ENCODE measurements around the gene PLA2G4B. TPM values are rescaled to one million over a fixed set of nuclear protein-coding genes. Genes with fewer than 3 reads are reported as not detected.

Gene PLA2G4B
- total RNA-seq, 1 donor from 2014 or later: 4.3 TPM

Small RNAs within 50 kb of the gene (microRNA-seq; reads per million reads assigned to microRNA genes)
- not detected for gene MIR4310 (ENCODE audit: borderline number of aligned reads)

Other genes starting within 250 kb of the PLA2G4B start
- gene MGA, start 178.4 kb upstream of the PLA2G4B start, total RNA-seq: 32.9 TPM
- gene MAPKBP1, start 64.4 kb upstream of the PLA2G4B start, total RNA-seq: 21.2 TPM
- gene JMJD7, start 10.8 kb upstream of the PLA2G4B start, total RNA-seq: 7.7 TPM
- 1.6 TPM for gene SPTBN5, start 55.2 kb downstream of the PLA2G4B start, total RNA-seq
- 35.7 TPM for gene EHD4, start 133.7 kb downstream of the PLA2G4B start, total RNA-seq
- not detected for gene PLA2G4E, start 182.2 kb downstream of the PLA2G4B start, total RNA-seq